ENCODE results near the gene PDZK1IP1.
"Not testable (repeated sequence)": the region's sequence is repeated elsewhere in the genome, so short reads cannot be mapped to it uniquely, and the experiment has no call there.

Gene PDZK1IP1

DNA sequence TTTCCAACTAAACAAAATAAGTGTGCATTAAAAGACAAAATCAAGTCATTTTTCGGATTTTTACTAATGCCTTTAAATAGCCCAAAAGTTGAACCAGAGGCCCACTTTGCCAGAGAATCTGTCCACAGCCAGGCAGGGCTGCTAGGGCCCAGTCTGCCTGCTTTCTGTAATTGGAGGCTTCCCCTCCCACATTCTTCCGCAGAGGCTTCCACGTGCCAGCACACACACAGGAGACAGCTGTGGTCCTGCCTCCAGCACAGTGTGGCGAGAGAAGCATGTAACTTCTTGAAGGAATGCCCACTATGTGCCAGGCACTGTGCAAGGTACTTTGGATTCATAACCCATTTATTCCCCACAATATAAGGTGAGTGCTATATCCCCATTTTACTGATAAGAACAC is 11.3 kb upstream of the PDZK1IP1 start:
- no peaks in the 10 kb centered on the region for H3K4me1 ChIP-seq
- H3K4me3 ChIP-seq, result no peak overlapping the region
- H3K9me3 ChIP-seq, result no peaks in the 10 kb centered on the region
- no peaks in the 10 kb centered on the region for H3K36me3 ChIP-seq
- no peak overlapping the region for H3K27ac ChIP-seq
- TF ChIP-seq CTCF (IDR thresholded peaks at IDR 0.05), result no peak
- peaks cover 0 to 28% of the 10 kb centered on the region in 2 donors for H3K27me3 ChIP-seq
- DNase-seq, result no peak
- intact Hi-C loops (cut with DNase I; ENCODE audit: low total_unique reads), result no loop called here

DNA sequence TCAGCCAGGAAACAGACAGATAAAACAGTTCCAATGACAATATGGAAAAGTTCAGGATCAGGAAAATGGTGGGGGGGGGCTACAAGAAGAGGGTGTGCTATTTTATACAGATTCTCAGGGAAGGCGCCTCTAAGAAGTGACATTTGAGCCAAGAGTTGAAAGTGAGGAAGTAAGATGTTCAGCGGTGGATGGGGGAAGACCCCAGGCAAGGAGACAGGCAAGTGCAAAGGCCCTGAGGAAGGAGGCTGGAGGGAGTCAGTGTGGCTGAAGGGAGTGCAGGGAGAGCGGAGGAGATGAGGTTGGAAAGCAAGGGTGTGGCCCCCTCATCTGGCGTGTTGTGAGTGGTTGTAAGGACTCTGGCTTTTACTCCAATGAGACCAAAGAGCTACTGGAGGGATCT is 8.4 kb upstream of the PDZK1IP1 start:
- DNase-seq, result no peak
- TF ChIP-seq CTCF (IDR thresholded peaks at IDR 0.05), result no peak
- intact Hi-C loops (cut with DNase I; ENCODE audit: low total_unique reads), result loop anchor here (10.0 kb wide), 1 partner anchor 227 kb away; no protein-coding TSS in a partner anchor
- no peak overlapping the region for H3K4me3 ChIP-seq
- H3K36me3 ChIP-seq, result no peaks in the 10 kb centered on the region
- H3K27me3 ChIP-seq, result peaks cover 0 to 22% of the 10 kb centered on the region in 2 donors
- peaks cover 0 to 3% (median 1%) of the 10 kb centered on the region in 4 donors for H3K4me1 ChIP-seq
- no peak overlapping the region for H3K27ac ChIP-seq
- H3K9me3 ChIP-seq, result no peaks in the 10 kb centered on the region

- no peak overlapping the region for H3K4me3 ChIP-seq
- H3K4me1 ChIP-seq, result peaks cover 0 to 19% (median 12%) of the 10 kb centered on the region in 4 donors
- peak in 1 of 2 donors; percentile 39 for DNase-seq
- peaks cover 0 to 22% of the 10 kb centered on the region in 2 donors for H3K27me3 ChIP-seq
- H3K36me3 ChIP-seq, result no peaks in the 10 kb centered on the region
- H3K27ac ChIP-seq, result no peak overlapping the region
- no peaks in the 10 kb centered on the region for H3K9me3 ChIP-seq
- TF ChIP-seq CTCF (IDR thresholded peaks at IDR 0.05), result no peak
- intact Hi-C loops (cut with DNase I; ENCODE audit: low total_unique reads), result loop anchor here (10.0 kb wide), 1 partner anchor 228 kb away; no protein-coding TSS in a partner anchor
These were observed 6.8 kb upstream of the PDZK1IP1 start for GRCh38 chr1:47196622-47197021.

- intact Hi-C loops (cut with DNase I; ENCODE audit: low total_unique reads), result loop anchor here (10.0 kb wide), 1 partner anchor 229 kb away; no protein-coding TSS in a partner anchor
- Histone ChIP-seq H3K27me3 (peaks cover 0 to 20% of the 10 kb centered on the region in 2 donors), H3K4me1 (peaks cover 0 to 25% (median 16%) of the 10 kb centered on the region in 4 donors)
- H3K36me3 ChIP-seq, H3K9me3 ChIP-seq, DNase-seq, H3K4me3 ChIP-seq, H3K27ac ChIP-seq: not testable (repeated sequence)
These were observed 6.1 kb upstream of the PDZK1IP1 start for GRCh38 chr1:47195981-47196380.

- no peak for DNase-seq
- no peaks in the 10 kb centered on the region for H3K9me3 ChIP-seq
- intact Hi-C loops (cut with DNase I; ENCODE audit: low total_unique reads), result loop anchor here (10.0 kb wide), 1 partner anchor 230 kb away; no protein-coding TSS in a partner anchor
- H3K4me3 ChIP-seq, result no peak overlapping the region
- H3K27me3 ChIP-seq, result peaks cover 0 to 15% of the 10 kb centered on the region in 2 donors
- H3K36me3 ChIP-seq, result no peaks in the 10 kb centered on the region
- no peak for TF ChIP-seq CTCF (IDR thresholded peaks at IDR 0.05)
- H3K4me1 ChIP-seq, result peaks cover 6 to 42% (median 32%) of the 10 kb centered on the region in 4 donors
- no peak overlapping the region for H3K27ac ChIP-seq
These were observed 4.5 kb upstream of the PDZK1IP1 start for GRCh38 chr1:47194311-47194710.

GRCh38 chr1:47193496-47193895 is 3.7 kb upstream of the PDZK1IP1 start:
- H3K4me1 ChIP-seq, result peaks cover 6 to 43% (median 33%) of the 10 kb centered on the region in 4 donors
- H3K9me3 ChIP-seq, H3K27ac ChIP-seq, H3K36me3 ChIP-seq, H3K4me3 ChIP-seq, DNase-seq, H3K27me3 ChIP-seq: not testable (repeated sequence)
- intact Hi-C loops (cut with DNase I; ENCODE audit: low total_unique reads), result loop anchor here (10.0 kb wide), 1 partner anchor 231 kb away; no protein-coding TSS in a partner anchor
